ENCODE measurements around the gene LEFTY1.

DNA sequence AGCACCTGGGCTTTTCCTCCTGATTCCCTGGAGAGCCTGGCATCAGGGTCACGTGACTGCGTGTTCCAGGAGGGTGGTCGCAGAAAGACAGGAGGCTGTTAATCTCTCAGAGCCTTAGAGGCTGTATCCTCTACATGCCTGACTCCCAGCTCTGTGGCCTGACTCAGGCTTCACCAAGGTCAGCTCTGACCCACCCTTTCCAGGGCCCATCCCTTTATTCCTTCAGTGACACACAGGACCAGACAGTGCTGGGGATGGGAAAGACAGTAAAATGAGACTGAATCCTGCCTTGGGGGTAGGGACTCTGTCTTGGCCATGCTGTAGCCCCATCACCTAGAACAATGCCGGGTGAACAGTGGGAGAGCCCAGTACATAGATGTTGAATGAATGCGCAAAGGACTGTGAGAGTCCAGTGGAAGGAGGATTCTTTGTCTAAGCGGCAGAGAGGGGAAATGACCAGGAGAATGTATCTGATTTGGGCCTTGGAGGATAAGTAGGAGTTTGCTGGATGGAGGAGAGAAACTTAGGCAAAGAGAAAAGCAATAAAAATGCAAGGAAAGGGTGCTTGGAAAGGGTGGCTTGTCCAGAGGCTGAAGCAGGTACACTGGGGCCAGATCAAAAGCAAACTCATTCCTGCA, 46.0 kb downstream of the LEFTY1 start:
- TF ChIP-seq POLR2A (IDR thresholded peaks at IDR 0.05), result no peak
- TF ChIP-seq POLR2AphosphoS5 (IDR thresholded peaks at IDR 0.05), result no peak
- TF ChIP-seq EP300 (IDR thresholded peaks at IDR 0.05), result no peak

Measured in gastroesophageal sphincter (tissue), 2 donors.